ENCODE data around the gene FAHD1.

The FAHD1 gene

DNA sequence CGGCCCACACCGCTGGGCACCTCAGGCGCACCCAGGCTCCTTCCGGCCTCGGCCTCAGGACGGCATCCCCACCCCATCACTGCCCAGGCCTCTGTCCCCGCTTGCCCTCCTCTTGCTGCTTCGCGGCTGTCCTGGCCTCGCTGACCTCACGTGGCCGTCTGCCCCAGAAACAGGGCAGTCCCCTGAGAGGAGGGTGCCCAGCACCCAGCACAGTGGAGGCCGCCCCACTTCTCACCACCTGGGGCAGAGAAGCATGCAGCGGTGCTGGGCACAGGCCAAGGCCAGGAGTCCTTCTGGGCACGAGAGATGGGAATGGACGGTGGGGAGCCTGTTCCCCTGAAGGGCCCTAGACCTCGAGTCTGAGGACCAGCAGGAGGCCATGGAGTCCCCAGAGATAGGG lies 9.3 kb upstream of the FAHD1 start:
- DNase-seq (ENCODE audit: low read depth): no peak

- DNase-seq (ENCODE audit: low read depth): no peak
Measured at GRCh38 chr16:1818204-1818872, 8.7 kb upstream of the FAHD1 start.

DNA sequence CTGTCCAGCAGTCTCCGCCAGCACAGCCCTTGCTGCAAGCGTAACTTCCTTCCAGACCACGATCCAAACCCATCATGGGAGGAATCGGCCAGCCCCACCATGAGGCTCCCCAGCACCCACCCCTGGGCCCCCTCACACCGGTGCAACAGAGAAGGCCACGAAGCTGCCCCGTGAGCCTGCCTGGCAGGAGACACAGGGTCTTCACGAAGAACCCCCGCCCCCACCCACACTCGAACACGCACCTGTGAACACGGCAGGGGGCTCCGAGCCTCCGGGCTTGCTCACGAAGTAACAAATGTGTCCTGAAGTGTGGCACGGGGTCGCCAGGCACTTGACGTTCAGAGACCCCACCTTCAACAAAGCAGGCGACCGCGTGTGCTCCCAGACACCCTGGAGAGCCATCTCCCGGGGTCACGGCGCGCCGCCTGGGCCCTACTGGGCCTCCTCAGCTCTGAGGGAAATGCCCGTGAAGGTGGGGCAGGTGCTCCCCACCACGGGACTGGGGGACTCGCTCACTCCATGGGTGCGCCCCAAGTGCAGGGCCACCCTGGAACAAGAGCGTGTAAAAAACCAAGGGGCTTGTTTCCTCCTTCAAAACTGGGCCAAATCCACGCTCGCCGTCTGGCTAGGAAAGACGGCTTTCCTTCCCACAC lies 8.0 kb upstream of the FAHD1 start:
- no peak for DNase-seq (ENCODE audit: low read depth)

DNA sequence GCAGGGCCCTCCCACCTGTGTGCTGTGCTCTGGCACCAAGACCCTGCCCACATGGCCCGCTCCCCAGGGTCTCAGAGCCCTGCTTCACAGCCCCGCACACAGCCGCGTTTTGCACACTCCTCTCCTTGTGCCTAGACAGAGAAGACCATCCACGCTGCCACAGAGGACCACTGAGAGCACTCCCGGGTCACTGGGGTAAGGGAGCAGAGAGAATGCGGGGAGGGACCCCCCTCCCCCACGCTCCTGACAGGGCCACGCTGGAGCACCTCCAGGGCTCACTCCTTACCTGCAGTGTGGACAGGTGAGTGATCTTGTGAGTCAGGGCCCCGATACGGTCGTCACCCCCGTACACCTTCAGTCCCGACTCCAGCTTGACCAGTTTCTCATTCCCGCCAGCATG lies 7.4 kb upstream of the FAHD1 start:
- DNase-seq (ENCODE audit: low read depth): no peak

DNA sequence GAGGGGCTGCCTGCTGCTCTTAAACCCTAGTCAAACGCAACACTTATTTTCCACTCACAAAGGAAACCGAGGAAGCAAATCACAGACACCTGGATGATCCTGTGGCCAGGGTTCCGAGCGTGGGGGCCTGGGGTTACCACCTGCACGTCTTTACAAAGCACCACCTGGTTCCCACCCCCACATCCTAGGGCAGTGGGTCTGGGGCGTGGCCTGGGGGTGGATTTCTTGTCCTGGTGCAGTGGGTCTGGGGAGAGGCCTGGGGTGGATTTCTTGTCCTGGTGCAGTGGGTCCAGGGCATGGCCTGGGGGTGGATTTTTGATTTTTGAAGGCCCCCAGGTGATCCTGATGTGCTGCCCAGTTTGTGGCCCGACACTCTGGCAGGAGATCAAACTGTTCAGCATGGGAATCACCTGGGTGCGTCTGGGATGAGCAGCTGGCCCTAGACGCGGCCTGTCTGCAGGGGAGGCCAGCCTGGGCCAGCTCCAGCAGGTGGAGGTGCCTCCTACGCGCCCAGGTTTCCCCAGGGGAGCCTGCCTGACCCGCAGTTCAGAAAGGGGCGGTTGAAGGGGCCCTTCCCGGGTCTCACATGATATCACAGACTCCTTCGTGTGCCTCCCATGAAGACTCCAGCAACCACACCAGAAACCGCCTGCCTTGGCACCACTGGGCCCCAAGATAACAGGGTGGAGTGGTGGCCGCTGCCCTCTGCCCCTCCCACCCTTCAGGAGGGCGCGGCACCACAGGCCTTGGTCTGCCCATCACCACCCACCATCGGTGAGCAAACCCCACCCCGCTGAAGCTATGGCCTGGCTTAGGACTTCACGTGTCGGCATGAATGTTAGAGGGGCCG lies 6.7 kb upstream of the FAHD1 start:
- no peak for DNase-seq (ENCODE audit: low read depth)

GRCh38 chr16:1820946-1821290 lies 6.1 kb upstream of the FAHD1 start:
- no peak for DNase-seq (ENCODE audit: low read depth)

DNA sequence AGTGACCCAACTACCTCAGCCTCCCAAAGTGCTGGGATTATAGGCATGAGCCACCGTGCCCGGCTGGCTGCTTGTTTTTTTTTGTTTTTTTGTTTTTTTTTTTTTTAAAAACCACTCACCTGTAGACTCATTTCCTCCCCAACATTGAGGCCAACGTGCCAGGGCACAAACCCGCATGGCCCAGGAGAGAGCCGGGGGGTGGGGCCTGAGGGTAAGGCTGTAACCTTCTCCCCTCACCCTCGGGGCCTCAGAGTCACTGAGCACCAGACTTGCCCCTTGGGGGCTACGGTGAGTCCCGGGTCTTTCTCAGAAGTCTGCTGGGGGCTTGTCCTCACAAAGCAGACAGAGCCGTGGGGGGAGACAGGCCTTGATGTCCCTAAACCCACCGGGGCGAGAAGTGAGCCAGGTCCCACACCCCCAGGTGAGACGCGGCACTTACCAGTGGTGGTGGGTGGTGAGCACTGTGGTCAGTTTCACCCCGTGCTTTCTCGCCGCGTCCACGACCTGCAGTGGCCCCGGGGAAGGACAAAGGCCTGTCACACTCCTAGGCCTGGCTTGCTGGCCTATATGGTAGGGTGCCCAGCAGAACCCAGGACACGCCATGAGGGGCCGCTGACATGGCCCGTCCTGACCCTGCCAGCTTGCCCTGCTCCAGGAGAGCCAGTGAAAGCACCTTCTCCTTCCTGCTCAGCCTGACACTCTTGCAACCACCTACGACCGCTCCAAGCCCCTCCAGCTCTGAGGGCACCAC lies 5.0 kb upstream of the FAHD1 start:
- no peak for DNase-seq (ENCODE audit: low read depth)

GRCh38 chr16:1822801-1823200 lies 4.2 kb upstream of the FAHD1 start:
- no peak for DNase-seq (ENCODE audit: low read depth)

- no peak for DNase-seq (ENCODE audit: low read depth)
Measured at GRCh38 chr16:1823821-1824220, 3.2 kb upstream of the FAHD1 start.

GRCh38 chr16:1825381-1825863 lies 1.6 kb upstream of the FAHD1 start:
- DNase-seq (ENCODE audit: low read depth): no peak

GRCh38 chr16:1825864-1826690 lies 929 bp upstream of the FAHD1 start:
- no peak for DNase-seq (ENCODE audit: low read depth)

DNA sequence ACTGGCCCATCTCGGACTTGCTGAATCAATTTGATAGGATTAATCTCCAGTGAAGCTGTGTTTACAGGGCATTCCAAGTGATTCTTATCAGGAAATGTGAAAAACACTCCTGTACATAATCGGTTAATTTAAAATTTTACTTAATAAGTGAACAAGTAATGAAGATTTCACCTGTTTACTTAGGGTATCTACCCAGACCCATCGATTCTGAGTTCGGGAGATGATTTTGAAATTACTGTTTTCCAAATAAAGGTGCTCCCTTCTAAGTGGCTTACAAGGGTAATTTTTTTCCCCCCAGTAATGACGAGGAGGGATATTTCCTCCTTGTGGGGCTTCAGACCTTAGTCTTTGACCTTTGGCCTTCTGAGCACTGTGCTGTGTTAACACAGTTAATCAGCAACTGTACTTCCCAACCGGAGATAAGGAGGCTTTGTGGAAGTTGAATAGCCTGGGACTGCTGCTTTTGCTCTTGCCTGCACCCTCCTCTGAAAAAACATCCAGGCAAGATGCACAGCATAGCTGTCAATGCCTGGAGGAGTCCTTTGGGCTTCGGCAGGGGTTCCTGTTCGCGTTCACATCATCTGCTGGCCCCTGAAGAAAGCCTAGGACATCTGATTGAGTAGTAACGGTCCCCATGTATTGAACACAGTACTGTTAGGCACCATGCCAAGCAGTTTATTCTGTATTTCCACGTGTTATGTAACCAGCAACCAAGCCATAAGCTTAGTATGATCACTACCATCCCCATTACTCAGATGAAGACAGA lies 1.8 kb downstream of the FAHD1 start:
- no peak for DNase-seq (ENCODE audit: low read depth)

DNA sequence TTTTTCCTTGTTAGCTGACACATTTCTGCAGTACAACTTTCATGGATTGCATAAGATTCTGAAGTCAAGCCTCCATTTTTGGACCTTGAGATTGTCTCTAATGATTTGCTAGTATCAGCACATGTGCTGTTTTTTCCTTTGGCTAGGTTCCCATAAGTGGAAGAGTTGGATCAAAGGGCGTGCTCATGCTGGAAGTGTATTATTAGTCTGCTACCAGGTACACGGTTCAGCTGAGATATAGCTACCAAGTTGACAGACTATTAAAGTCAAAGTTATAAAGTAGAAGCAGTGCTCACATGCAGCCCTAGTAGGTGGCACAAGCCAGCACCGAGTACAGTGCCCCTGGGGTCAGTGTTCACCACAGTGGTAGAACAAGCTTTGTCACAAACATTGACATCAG lies 3.2 kb downstream of the FAHD1 start:
- no peak for DNase-seq (ENCODE audit: low read depth)

GRCh38 chr16:1831186-1832075 lies 4.4 kb downstream of the FAHD1 start:
- DNase-seq (ENCODE audit: low read depth): no peak

DNA sequence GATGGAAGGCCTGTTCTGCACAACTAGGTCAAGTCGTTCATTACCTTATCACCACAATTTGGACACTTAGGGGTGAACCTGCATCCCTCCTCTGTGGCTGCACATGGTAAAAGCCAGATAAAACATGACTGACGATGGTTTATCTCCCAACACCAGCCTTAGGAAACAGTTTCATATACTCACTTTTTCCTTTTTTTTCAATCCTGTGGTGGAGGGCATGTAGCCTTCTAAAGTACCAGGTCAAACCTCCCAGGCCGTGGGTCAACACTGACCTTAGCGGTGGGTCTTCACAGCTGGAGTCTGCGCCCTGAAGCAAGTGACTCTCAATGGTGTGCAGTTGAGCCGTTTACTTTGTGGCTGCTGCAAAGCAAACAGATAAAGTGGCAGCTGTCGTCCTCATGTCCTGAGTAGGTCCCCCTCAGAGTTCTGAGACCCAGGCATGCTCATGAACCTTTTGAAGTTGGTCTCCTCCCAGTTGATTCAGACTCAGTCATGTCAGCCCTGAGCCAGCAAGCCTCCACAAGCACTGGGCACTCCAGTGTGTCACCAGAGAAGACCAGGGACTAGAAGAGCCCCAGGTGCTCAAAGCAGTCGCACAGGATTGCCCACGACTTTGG lies 5.9 kb downstream of the FAHD1 start:
- no peak for DNase-seq (ENCODE audit: low read depth)

DNA sequence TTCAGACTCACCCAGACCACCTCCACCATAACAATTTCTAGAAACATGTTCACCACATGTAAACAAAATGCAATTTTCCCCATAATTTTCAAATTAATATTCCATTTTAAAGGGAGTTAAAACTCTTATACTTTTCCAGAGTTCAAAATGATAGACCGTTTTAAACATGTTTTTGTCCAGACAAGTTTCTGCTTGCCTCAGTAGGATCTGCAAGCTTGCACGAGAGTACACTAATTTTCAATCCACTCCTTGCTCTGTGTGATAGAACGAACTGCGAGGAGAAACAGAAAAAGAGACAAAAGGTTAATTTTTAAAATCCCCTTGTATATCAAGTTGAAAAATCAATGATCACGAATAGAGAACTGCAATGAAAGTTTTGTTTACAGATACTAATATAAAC lies 7.1 kb downstream of the FAHD1 start:
- no peak for DNase-seq (ENCODE audit: low read depth)

DNA sequence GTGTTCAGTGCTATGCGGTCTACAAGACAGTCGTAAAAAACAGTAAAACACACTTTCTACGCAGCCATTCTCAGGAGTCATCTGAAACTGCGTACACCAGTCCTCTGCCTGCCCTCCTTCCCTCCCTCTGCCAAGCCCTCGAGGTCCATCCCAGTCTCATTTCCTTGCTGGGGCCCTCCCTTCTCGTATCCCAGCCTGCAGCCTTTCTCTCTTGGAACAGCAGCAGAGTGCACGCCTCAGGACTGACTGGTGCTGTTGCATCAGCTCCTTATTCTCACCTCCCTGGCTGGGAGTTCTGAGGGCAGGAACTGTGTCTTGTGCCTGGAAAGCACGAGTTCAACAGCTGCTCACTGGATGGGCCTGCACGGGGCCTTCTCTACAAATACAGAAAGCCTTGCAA lies 12.5 kb downstream of the FAHD1 start:
- DNase-seq (ENCODE audit: low read depth): peak; percentile 81

- no peak for DNase-seq (ENCODE audit: low read depth)
Measured at GRCh38 chr16:1845985-1846384, 19.0 kb downstream of the FAHD1 start.

DNA sequence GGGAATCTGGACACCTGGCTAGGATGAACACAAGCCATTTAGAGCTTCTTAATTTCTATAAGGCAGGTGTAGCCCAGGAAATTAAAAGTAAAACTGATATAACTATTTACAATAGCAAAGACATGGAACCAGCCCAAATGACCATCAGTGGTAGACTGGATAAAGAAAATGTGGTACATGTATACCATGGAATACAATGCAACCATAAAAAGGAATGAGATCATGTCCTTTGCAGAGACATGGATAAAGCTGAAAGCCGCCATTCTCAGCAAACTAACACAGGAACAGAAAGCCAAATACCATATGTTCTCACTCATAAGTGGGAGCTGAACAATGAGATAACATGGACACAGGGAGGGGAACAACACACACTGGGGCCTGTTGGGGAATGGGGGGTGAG lies 19.4 kb downstream of the FAHD1 start:
- no peak for DNase-seq (ENCODE audit: low read depth)
